Transverse colon (tissue), 4 donors: ENCODE data around the gene PCID2. TPM values are rescaled to one million over a fixed set of nuclear protein-coding genes. Genes with fewer than 3 reads are reported as not detected.

Experiments used
- DNase-seq: peaks from one replicate; pipeline ENCODE4 v3.0.0-alpha.2; 2019
- H3K27ac ChIP-seq, 4 donors: fragments of 200-600 bp; sonication (generic); 2 replicates each; pipeline ENCODE4 v1.5.1; 2016 to 2018; ENCODE audit warnings: inconsistent platforms in 4 of 4
- H3K27me3 ChIP-seq: fragments of 200-600 bp; sonication (generic); 2 replicates; pipeline ENCODE4 v1.5.1; 2017; ENCODE audit warnings: inconsistent platforms
- H3K36me3 ChIP-seq, 4 donors: fragments of 200-600 bp; sonication (generic); 2 replicates each; pipeline ENCODE4 v1.5.1; 2017 to 2019; ENCODE audit warnings: inconsistent platforms in 4 of 4
- H3K4me1 ChIP-seq, 4 donors: fragments of 200-600 bp; sonication (generic); 2 replicates each; pipeline ENCODE4 v1.5.1; 2017 to 2020; ENCODE audit warnings: inconsistent platforms in 4 of 4
- H3K4me3 ChIP-seq, 4 donors: fragments of 200-600 bp; sonication (generic); 1 replicate in 1 of 4; 2 replicates in 3 of 4; pipeline versions ENCODE4 v1.5.1 to v1.6.1; 2017 to 2019; ENCODE audit warnings: inconsistent platforms in 4 of 4
- H3K9me3 ChIP-seq, 2 donors: fragments of 200-600 bp; sonication (generic); 2 replicates each; pipeline ENCODE4 v1.5.1; 2017 to 2019; ENCODE audit warnings: inconsistent platforms in 2 of 2
- EP300 ChIP-seq: sonication (generic); formaldehyde crosslinking; IDR thresholded peaks from one replicate; pipeline ENCODE4 v1.6.1; 2017; ENCODE audit warnings: antibody characterized with exemption, low read depth
- POLR2A ChIP-seq: fragments of 450-650 bp; IDR thresholded peaks from one replicate; pipeline ENCODE4 v1.6.1; 2016; ENCODE audit warnings: antibody characterized with exemption, mild to moderate bottlenecking, moderate library complexity
- POLR2AphosphoS5 ChIP-seq, 3 donors: sonication (generic); formaldehyde crosslinking; IDR thresholded peaks; one replicate each; pipeline ENCODE4 v1.6.1; 2016; ENCODE audit warnings: antibody characterized with exemption in 3 of 3
- WGBS, 2 donors: methylation state at CpG; one replicate each; pipeline ENCODE4 v1.1.5; 2018; ENCODE audit warnings: low coverage in 1 of 2; 5-methylcytosine and 5-hydroxymethylcytosine counted together
- in situ Hi-C, 4 donors: fragments of 200-750 bp; cut with MboI; loops; one replicate each; pipeline versions ENCODE4 v1.15.0 to v1.15.1; 2017; ENCODE audit warnings: low sequenced_read_pairs in 3 of 4, low pct_ligation_motif_present in 1 of 4, low pct_unique_long_range_greater_than_20kb in 1 of 4
- intact Hi-C: fragments of 100-400 bp; cut with DNase I; formaldehyde crosslinking; loops from one replicate; pipeline ENCODE4 v1.15.1; 2023; ENCODE audit warnings: low total_unique reads
- total RNA-seq, 4 donors: library from RNA; depleted of rRNA; stranded (reverse); fragments of >200 nt; gene quantifications; one replicate each; pipeline ENCODE4 v1.1.0, GENCODE V29; 2016
- TF ChIP-seq, protein P1 (sequence below), 5 experiments: fragments of 200-600 bp in 3 of 5; fragments of 450-650 bp in 2 of 5; sonication (generic) in 3 of 5; IDR thresholded peaks; 1 replicate in 2 of 5; 2 replicates in 3 of 5; pipeline ENCODE4 v1.5.1; 2016 to 2017; ENCODE audit warnings: antibody characterized with exemption in 5 of 5, inconsistent platforms in 3 of 5, mild to moderate bottlenecking in 2 of 5, moderate library complexity in 1 of 5

PCID2 gene
- total RNA-seq, 4 donors from 2014 or later = 13.1 to 87.6 (median 41.3) TPM

DNA sequence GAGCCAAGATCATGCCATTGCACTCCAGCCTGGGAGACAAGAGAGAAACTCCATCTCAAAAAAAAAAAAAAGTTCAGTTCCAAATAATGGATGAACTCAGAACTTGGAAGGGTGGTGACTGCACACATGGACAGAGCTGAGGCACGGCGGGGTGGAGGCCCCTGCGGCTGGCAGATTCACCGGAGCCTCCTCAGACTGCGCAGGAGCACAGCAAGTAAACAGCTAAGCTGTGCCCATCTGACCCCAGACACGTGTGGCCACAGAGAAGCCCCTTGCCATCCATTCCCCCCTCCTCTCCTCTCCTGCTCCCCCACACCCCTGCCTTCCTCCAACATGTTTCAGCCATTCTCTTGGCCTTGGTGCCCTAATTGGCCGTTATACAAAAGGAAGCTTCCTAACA is 65.6 kb downstream of the PCID2 start:
- Histone ChIP-seq H3K9me3 (no peaks in the 10 kb centered on the region), H3K4me1 (no peaks in the 10 kb centered on the region), H3K4me3 (no peak overlapping the region), H3K36me3 (no peaks in the 10 kb centered on the region), H3K27me3 (no peaks in the 10 kb centered on the region), H3K27ac (no peak overlapping the region)
- DNase-seq = no peak
- in situ Hi-C loops = no loop called here
- intact Hi-C loops = no loop called here
- no peak for TF ChIP-seq POLR2A
- TF ChIP-seq, protein P1, sequence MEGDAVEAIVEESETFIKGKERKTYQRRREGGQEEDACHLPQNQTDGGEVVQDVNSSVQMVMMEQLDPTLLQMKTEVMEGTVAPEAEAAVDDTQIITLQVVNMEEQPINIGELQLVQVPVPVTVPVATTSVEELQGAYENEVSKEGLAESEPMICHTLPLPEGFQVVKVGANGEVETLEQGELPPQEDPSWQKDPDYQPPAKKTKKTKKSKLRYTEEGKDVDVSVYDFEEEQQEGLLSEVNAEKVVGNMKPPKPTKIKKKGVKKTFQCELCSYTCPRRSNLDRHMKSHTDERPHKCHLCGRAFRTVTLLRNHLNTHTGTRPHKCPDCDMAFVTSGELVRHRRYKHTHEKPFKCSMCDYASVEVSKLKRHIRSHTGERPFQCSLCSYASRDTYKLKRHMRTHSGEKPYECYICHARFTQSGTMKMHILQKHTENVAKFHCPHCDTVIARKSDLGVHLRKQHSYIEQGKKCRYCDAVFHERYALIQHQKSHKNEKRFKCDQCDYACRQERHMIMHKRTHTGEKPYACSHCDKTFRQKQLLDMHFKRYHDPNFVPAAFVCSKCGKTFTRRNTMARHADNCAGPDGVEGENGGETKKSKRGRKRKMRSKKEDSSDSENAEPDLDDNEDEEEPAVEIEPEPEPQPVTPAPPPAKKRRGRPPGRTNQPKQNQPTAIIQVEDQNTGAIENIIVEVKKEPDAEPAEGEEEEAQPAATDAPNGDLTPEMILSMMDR (IDR thresholded peaks at IDR 0.05) = no peak
- TF ChIP-seq EP300 = no peak
- TF ChIP-seq POLR2AphosphoS5 (IDR thresholded peaks at IDR 0.05) = no peak
- 86 to 94% methylated on average over 7 of the region's 7 CpGs for WGBS, 2 donors

DNA sequence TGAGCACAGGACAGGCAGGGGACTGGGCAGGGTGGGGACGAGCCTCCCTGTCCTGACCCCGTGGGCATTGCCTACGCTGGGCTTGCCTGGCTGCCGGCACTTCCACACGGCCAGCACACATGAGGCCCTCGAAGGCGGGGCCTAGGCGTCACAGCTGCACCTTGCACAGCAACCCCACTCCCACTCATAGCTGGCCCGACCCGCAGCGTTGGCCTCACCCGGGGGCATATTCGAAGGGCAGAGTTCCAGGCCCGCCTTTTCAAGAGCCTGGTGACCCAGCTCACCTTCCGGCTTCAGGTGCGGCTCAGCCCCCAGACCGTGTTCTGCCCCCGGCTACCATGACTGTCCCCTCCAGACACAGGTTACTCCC is 66.9 kb downstream of the PCID2 start:
- Histone ChIP-seq H3K27me3 (no peaks in the 10 kb centered on the region), H3K4me3 (no peak overlapping the region), H3K4me1 (no peaks in the 10 kb centered on the region), H3K27ac (no peak overlapping the region), H3K36me3 (no peaks in the 10 kb centered on the region), H3K9me3 (no peaks in the 10 kb centered on the region)
- intact Hi-C loops (no loop called here), in situ Hi-C loops (no loop called here)
- no peak for DNase-seq
- TF ChIP-seq, protein P1 (IDR thresholded peaks at IDR 0.05) = no peak
- TF ChIP-seq EP300 (no peak), POLR2AphosphoS5 (IDR thresholded peaks at IDR 0.05) (no peak), POLR2A (no peak)
- WGBS, 2 donors = 88% methylated on average over 18 of the region's 18 CpGs; no CpG with 5 or more reads in 1 of the 2 donors

DNA sequence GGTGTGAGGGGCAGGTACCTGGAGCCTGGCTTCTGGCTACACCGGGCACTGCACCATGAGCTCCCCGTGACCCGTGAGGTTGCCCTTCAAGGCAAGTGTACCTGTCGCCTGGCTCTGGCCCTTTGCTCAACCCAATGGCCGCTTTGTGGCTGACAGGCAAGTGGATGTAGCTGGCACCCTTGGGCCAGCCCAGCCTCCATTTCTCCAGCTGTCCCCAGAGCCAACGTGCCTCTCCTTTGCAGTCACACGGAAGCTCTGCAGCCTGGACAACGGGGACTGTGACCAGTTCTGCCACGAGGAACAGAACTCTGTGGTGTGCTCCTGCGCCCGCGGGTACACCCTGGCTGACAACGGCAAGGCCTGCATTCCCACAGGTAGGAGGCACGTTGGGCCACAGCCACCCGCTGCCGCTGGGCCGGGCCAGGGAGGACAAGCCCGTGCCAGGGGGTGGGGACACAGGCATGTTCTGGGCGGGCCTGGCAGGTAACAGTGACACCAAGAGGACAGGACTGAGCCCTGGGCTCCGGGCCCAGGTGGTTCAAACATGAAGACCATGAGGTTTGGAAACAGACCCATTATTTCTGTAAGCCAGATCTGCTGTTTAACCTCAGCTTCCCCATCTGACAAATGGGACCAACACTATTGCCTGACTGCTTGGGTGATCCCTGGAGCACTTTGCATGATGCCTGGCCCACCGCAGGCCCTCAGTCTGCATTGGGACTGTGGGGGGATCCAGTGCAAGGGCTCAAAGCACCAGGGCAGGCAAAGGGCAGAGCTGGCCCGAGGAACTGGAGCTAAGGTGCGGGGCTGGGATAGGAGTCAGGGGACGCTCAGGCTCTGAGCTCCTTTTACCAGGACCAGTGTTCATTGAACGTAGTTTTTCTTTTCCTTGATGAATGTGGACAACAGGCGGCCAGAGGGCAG is 67.5 kb downstream of the PCID2 start:
- in situ Hi-C loops = no loop called here
- H3K27ac ChIP-seq = no peak overlapping the region
- H3K36me3 ChIP-seq = no peaks in the 10 kb centered on the region
- H3K4me1 ChIP-seq = no peaks in the 10 kb centered on the region
- H3K9me3 ChIP-seq = no peaks in the 10 kb centered on the region
- no peak overlapping the region for H3K4me3 ChIP-seq
- TF ChIP-seq, protein P1 (IDR thresholded peaks at IDR 0.05) = no peak
- TF ChIP-seq EP300 (no peak), POLR2A (no peak), POLR2AphosphoS5 (IDR thresholded peaks at IDR 0.05) (no peak)
- DNase-seq = no peak
- intact Hi-C loops = no loop called here
- WGBS, 2 donors = 67 to 89% methylated on average over 3 to 26 of the region's 26 CpGs
- no peaks in the 10 kb centered on the region for H3K27me3 ChIP-seq

DNA sequence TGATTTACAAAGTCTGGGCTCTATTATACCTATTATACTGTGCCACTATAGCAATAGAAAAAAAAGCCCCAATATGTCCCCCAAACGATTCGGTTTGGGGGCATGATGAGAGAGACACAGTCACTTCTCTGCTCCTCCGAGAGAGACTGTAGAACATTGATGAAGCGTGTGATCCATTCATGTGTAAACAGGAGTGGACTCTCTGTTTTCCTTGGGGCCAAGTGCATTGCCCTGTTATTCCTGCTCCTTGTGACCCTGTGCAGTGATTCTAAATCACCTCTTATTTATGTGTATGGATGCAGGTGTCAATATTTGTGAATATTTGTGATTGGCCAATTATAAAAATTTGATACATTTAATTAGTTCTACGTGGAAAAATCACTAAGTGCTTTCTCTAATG is 68.9 kb downstream of the PCID2 start:
- H3K27me3 ChIP-seq = no peaks in the 10 kb centered on the region
- no peaks in the 10 kb centered on the region for H3K4me1 ChIP-seq
- in situ Hi-C loops = no loop called here
- DNase-seq = no peak
- TF ChIP-seq POLR2AphosphoS5 (IDR thresholded peaks at IDR 0.05) (no peak), POLR2A (no peak), EP300 (no peak)
- TF ChIP-seq, protein P1 (IDR thresholded peaks at IDR 0.05) = no peak
- H3K36me3 ChIP-seq = no peaks in the 10 kb centered on the region
- WGBS, 2 donors = 85 to 89% methylated on average over 5 of the region's 5 CpGs
- H3K4me3 ChIP-seq = no peak overlapping the region
- H3K9me3 ChIP-seq = no peaks in the 10 kb centered on the region
- intact Hi-C loops = no loop called here
- H3K27ac ChIP-seq = no peak overlapping the region
